ENCODE results near the gene TCEAL1.
A peak's percentile ranks its signal among the peaks of the same experiment; 100 is the strongest.
"Not testable (repeated sequence)": the region's sequence is repeated elsewhere in the genome, so short reads cannot be mapped to it uniquely, and the experiment has no call there.

The TCEAL1 gene

DNA sequence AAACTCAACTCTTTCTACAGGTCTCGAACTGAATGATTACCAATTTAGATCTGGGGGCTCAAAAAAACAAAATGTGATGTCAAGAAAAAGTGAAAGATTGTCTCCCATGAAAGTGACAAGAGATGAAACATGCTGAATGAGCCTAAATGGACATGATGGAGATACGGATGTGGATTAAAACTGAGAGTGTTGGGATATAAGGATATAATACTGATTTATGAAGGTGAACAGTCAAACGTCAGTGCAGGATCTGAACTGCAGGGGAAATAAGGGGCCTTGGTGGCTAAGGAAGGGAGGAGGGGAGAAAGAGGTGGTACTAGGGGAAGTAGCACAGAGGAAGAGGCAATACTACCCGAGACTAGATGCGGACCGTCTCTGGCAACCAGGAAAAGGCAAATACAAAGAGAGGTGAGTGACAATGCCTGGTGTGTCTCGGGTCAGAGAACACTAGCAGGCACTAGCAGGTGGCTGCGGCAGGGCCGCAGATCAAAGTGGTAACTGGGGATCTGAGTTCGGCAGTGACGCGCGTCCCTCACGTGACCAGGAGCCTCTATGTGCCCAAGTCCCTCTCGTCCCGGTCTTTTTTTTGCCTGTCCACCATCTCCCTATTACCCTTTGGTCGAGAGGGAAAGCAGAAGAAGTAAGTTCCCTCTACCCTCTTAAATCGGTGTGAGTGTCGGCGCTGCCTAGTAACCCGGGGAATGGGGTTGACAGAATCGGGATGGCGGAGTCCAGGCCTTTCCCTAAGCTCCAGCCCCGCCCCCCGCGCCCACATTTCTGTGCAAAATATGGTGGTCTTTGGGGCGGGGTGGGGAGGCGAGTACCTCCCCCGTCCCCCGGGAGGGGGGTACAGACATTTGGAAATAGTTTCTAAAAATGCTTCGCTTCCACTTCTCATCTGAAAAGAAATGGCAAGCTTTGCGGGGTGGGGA is at the start of gene TCEAL1:
Gene TCEAL1 (plus strand): TSS at position 590 of the 932 bp plus-strand sequence. CDS start 942 bp downstream, outside the sequence.
- no peak for DNase-seq

GRCh38 chrX:103584596-103584995 is 44.2 kb upstream of the TCEAL1 start:
- no peak for DNase-seq

- peak; percentile 2 for DNase-seq
Measured at GRCh38 chrX:103585411-103586313, 43.1 kb upstream of the TCEAL1 start, which contains the start of gene TCEAL4. Gene TCEAL4 (plus strand): TSS chrX:103585515. CDS start chrX:103586676, 1,161 bp downstream.

GRCh38 chrX:103586314-103586646 is 42.5 kb upstream of the TCEAL1 start:
- DNase-seq = no peak

DNA sequence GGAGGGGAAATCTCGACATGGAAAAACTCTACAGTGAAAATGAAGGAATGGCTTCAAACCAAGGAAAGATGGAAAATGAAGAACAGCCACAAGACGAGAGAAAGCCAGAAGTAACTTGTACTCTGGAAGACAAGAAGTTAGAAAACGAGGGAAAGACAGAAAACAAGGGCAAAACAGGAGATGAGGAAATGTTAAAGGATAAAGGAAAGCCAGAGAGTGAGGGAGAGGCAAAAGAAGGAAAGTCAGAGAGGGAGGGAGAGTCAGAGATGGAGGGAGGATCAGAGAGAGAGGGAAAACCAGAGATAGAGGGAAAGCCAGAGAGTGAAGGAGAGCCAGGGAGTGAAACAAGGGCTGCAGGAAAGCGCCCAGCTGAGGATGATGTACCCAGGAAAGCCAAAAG is 42.1 kb upstream of the TCEAL1 start:
- DNase-seq = no peak

DNA sequence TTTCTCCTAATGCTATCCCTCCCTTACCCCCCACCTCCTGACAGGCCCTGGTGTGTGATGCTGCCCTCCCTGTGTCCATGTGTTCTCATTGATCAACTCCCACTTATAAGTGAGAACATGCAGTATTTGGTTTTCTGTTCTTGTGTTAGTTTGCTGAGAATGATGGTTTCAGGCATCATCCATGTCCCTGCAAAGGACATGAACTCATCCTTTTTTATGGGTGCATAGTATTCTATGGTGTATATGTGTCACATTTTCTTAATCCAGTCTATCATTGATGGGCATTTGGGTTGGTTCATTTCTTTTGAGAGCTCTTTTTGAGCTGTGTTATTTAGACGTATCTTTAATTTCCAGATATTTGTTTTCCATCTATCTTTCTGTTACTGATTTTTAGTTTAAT is 36.5 kb upstream of the TCEAL1 start:
- DNase-seq = not testable (repeated sequence)

GRCh38 chrX:103595202-103595601 is 33.6 kb upstream of the TCEAL1 start:
- DNase-seq = not testable (repeated sequence)

GRCh38 chrX:103607364-103608305 is 21.1 kb upstream of the TCEAL1 start, which contains the start of gene TCEAL3:
Gene TCEAL3 (plus strand): TSS chrX:103607963. CDS start chrX:103609065, 1,102 bp downstream.
- DNase-seq = no peak

DNA sequence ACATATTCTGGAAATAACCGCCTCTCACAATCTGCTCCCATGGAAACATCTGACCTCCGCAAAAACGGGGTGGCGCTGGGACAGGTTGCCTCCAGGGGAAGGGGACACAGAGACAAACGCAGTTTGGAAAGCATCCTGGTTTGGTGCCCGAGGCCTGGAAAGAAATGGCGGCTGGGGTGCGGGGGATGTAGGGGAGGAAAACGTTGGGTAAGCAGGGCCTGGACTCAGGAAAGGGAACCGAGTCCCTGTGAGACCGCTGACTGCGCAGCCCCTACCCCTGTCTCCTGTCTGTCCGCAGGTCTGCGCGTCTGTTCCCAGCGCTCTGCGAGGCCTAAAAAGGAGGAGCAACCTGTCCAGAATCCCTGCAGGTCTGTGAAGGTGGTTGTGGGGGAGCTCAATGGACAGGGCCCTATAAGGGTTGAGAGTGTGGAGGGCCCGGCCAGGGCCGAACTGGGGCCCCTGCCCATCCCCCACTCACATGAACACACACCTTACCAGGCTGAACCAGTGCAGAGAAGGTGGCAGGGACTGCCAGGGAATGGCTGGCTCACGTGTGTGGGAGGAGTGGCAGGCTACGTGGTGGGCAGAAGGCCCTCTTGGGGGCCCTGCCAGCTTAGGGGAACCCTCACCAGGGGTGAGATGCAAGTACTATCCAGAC is 20.3 kb upstream of the TCEAL1 start:
- no peak for DNase-seq

GRCh38 chrX:103610282-103610681 is 18.5 kb upstream of the TCEAL1 start:
- no peak for DNase-seq

DNA sequence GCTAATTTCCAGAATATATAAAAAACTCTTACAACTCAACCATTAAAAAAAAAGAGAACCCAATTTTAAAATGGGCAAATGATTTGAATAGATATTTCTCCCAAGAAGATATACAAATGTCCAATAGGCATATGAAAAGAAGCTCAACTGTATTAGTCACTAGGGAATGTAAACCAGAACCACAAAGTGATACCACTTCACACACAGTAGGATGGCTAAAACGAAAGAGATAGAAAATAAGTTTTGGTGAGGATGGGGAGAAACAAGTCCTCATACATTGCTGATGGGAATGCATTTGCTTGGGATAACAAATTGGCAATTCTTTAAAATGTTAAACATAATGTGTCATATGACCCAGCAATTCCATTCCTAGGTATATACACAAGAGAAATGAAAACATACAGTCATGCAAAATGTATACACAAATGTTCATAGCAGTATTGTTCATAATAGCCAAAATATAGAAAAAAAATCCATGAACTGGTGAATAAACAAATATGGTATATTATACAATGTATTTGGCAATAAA is 15.3 kb upstream of the TCEAL1 start:
- no peak for DNase-seq

DNA sequence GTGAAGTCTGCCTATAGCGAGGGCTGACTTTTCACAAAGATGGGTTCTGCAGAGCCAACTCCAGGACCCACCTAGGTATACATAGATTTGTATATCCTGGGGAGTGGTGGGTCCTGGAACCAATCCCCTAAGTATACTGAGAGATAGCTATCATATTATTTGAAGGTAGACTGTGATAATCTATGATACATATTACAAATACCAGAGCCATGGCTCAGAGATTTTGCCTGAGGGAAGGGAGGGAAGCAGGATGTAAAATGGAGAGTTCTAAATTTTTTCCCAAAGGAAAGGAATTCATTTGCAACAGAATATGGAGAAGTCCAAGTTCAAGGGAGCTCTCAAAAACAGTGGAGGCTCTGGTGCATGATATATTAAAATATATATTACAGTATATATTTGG is 13.8 kb upstream of the TCEAL1 start:
- no peak for DNase-seq

DNA sequence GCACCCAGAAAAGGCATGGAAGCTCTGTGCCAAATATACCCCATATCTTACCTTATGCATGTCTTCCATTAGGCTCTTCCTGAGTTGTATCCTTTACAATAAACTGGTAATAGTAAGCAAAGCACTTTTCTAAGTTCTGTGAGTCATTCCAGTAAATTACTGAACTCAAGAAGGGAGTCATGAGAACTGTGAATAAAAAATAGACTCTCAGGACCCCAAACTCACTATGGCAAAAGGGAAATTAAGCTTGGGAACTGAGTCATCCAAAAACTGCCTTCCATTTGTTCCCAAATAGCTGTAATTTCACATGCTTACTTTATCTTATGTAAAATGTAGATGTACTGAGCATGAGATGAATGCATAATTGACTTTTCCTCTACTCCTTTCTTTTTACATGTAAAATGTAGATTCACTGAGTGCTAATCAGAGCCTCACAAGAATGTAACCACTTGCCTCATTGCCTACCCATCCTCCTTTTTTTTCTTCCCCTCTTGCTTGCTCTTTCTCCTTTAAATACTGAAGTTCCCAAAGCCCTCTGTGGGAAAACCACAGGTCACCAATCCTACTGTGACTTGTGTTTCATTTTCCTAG is 12.9 kb upstream of the TCEAL1 start:
- no peak for DNase-seq

DNA sequence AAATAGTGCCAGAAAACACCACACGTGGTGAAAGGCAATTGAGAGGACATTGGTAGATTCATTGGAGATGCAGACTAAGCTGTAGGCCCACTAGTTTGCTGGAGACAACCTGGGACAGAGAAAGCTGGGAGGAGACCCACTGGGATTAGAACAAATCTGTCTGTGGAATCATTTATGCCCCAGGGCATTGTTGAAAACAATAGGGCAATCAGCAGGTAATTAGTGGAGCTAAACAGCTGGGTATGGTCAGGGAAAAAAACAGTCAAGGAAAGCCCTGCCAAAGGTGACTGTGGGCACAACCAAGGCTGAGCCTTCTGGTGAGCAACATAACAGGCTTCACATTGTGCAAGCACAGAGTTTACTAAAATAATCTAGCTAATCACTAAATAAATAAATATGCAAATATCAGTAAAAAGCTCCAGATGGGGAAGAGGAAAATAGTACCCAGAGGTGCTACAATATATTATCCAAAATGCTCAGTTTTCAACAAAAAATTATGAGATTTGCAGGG is 12.0 kb upstream of the TCEAL1 start:
- no peak for DNase-seq

- no peak for DNase-seq
Measured at GRCh38 chrX:103624111-103624510, 4.7 kb upstream of the TCEAL1 start.

GRCh38 chrX:103626855-103627254 is 1.9 kb upstream of the TCEAL1 start:
- DNase-seq = no peak

DNA sequence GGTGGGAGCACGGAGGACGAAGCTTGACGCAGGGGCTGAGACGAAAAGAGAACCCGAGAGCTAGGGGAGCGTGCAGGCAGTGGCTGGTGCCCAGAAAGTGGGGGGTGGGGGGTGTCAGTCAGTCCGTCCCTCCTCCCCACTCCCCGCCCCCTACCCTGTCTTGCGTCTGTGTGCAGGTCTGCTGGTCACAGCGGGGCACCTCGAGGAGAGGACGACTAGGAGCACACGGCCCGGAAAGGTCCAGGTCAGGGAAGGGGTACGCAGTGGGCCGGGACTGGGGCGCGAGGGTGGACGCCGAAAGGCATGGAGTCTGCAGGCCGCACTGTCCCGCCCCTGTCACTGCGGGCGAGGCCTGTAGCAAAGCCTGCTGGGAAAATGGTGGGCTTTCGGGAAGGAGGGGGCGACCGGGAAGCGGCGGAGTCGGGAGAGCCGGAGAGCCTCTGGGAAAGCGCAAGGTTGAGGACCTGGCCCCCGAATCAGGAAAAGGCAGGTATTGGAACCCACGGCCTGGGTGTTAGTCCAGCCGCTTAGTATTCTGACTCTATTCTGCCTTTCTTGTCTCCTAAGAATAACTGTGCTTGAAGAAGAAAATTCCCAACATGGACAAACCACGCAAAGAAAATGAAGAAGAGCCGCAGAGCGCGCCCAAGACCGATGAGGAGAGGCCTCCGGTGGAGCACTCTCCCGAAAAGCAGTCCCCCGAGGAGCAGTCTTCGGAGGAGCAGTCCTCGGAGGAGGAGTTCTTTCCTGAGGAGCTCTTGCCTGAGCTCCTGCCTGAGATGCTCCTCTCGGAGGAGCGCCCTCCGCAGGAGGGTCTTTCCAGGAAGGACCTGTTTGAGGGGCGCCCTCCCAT is 769 bp downstream of the TCEAL1 start:
- DNase-seq = peak; percentile 4

GRCh38 chrX:103630171-103630511 is 1.4 kb downstream of the TCEAL1 start:
- no peak for DNase-seq

- no peak for DNase-seq
Measured at GRCh38 chrX:103631145-103631544, 2.4 kb downstream of the TCEAL1 start.

DNA sequence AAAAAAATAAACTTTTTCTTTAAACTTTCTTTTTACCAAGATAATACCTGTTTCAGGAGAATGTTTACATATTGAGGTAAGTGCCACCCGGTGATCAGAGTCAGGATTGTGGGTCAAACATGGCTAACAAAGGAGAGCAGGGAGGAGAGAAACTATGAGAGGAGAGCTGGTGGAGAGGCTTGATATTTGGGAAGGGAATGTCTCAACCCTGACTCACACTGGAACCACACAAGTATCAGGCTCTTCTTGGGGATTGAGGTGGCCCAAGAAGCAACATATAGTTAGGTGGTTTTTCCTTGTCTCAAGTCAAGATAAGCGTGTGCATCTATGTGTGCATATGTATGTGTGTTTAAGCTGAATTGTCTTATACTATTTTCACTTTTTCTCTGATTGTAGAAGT is 6.7 kb downstream of the TCEAL1 start:
- no peak for DNase-seq
